HG03469 (cell line): Measurements from ENCODE around the gene P3H1.
"Not testable (repeated sequence)": the region's sequence is repeated elsewhere in the genome, so short reads cannot be mapped to it uniquely, and the experiment has no call there.

Experiments used
- ATAC-seq: cut with Tn5 transposase; IDR thresholded peaks from one replicate; pipeline ENCODE4 v1.9.1; 2021; ENCODE audit warnings: mild to moderate bottlenecking, moderate library complexity, moderate number of reproducible peaks; ENCODE audit not compliant: unreplicated experiment

Gene P3H1, protein sequence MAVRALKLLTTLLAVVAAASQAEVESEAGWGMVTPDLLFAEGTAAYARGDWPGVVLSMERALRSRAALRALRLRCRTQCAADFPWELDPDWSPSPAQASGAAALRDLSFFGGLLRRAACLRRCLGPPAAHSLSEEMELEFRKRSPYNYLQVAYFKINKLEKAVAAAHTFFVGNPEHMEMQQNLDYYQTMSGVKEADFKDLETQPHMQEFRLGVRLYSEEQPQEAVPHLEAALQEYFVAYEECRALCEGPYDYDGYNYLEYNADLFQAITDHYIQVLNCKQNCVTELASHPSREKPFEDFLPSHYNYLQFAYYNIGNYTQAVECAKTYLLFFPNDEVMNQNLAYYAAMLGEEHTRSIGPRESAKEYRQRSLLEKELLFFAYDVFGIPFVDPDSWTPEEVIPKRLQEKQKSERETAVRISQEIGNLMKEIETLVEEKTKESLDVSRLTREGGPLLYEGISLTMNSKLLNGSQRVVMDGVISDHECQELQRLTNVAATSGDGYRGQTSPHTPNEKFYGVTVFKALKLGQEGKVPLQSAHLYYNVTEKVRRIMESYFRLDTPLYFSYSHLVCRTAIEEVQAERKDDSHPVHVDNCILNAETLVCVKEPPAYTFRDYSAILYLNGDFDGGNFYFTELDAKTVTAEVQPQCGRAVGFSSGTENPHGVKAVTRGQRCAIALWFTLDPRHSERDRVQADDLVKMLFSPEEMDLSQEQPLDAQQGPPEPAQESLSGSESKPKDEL

DNA sequence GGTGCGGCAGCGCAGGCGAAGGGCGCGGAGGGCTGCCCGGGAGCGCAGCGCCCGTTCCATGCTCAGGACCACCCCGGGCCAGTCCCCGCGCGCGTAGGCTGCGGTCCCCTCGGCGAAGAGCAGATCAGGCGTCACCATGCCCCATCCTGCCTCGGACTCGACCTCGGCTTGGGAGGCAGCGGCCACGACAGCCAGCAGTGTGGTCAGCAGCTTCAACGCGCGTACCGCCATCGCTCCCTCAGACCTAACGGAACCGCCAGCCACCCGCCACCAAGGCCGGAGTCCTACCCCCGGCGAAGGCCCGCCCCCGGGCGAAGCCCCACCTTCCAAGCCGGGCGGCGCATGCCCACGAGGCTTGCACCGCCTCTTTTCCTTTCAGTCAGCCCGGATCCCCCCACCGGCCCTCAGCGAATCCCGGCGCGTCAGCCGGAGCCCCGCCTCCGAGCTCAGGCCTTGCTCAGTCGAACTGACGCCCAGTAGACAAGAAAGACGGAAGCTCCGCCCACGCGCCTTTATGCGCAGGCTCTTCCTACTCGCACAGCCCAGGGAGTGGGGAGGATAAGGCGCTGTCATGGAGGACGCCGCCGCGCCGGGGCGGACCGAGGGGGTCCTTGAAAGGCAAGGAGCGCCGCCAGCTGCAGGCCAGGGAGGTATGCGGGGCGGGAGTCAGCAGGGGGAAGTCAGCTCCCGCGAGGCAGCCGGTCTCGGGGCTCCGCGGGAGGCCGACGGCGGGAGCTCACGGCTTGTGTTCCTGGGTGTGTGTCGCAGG is at the start of gene P3H1, which contains the start of gene C1orf50:
P3H1 (minus strand) TSS at position 288 of the 769 bp plus-strand sequence; CDS start at position 231, 57 bp downstream.
C1orf50 (plus strand) TSS at position 509 of the 769 bp plus-strand sequence; CDS start at position 572, 63 bp downstream.
- peak; percentile 81 for ATAC-seq

DNA sequence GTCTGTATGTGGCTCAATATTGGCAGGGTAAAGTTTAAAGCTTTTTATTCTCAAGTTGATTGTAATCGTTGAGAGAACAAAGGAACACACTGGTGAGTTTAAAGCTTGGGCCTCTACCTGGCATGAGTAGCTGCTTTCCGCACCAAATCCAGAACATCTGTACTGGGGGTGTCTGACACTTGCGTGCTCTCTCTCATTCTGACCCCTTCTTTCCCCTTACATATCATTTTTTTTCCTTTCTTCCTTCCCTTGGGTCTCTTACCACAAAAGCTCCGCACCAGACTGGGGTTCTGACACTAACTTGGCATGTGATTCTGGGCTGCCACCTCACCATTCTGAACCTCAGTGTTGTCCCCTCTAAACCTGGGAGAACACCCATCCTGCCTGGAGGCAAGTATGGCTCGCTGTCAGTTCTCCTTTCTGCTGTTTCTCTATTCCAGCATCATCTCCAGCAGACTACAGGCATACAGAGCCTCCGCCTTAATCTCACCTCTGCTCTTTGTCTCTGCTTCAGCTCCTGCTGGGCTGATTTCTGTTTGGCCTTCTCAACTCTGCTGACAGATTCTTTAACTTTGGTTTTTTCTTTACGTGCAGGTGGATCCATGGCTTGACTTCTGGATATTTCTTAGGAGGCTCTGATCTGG is 49.2 kb upstream of the P3H1 start:
- no peak for ATAC-seq

DNA sequence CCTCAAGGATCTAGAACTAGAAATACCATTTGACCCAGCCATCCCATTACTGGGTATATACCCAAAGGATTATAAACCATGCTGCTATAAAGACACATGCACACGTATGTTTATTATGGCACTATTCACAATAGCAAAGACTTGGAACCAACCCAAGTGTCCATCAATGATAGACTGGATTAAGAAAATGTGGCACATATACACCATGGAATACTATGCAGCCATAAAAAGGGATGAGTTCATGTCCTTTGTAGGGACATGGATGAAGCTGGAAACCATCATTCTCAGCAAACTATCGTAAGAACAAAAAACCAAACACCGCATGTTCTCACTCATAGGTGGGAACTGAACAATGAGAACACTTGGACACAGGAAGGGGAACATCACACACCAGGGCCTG is 48.0 kb upstream of the P3H1 start:
- ATAC-seq, result not testable (repeated sequence)

DNA sequence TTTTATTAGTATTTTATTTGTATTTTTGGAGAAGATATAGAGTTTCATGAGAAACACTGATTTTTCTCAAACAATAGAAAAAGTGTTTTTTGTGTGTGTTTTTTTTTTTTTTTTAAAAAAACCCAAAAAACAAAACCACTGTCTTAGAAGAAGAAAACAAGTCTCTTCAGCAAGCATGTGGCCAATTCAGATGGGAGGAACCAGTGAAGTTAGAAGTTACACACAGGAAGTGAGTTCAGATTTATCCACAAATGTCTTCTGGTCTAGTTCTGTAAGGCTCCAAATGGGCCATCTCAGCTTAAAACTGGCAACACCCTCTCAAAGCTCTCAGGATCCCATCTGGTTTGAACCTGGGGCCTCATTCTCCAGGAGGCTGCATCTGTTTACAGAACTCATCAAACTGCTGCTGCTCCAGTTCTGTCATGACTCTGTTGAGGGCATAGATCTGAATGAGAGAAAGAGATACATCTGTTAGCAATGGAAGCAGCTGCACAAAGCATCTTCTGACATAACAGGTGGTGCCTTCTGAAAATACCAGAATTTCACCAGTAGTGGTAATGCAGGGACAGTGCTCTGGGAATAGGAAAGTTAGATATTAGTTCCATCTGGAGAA is 40.3 kb upstream of the P3H1 start:
- ATAC-seq, result no peak

DNA sequence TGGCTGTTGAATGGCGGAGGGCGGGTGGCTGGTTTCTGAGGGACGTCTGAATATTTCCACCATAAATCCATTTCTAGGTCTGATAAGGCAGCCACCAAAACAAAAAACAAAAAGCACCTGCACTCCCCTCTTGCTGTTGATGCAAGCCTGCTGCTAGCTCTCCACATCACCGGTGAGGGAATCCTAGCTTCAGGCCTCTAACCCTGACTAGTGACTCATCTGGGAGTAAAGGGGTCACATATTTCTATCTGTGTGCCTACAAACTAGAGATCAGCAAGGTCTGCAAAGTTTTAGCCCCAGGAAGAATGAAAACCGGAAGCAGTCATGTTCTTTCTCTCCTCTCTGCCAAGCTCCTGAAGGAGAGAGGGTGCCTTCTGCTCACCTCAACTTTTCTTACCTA is 39.8 kb upstream of the P3H1 start:
- no peak for ATAC-seq

DNA sequence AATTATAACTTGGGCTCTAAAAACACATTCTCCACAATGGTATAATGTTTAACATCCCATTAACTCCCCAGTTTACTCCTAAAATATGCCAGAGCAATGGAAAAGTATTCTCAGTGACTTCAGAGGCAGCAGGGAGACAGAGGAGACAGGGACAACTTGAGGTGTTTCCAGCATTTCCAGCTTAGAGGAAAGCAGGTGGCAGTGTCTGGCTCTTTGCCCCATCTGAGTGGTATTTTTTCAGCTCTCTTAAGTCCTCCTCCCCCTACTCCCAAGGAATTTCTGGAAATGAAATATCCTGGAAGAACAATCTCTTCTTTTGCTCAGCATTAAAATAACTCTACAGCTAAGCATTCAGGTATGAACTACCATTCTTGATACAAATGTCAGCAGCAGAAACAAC is 39.3 kb upstream of the P3H1 start:
- no peak for ATAC-seq

DNA sequence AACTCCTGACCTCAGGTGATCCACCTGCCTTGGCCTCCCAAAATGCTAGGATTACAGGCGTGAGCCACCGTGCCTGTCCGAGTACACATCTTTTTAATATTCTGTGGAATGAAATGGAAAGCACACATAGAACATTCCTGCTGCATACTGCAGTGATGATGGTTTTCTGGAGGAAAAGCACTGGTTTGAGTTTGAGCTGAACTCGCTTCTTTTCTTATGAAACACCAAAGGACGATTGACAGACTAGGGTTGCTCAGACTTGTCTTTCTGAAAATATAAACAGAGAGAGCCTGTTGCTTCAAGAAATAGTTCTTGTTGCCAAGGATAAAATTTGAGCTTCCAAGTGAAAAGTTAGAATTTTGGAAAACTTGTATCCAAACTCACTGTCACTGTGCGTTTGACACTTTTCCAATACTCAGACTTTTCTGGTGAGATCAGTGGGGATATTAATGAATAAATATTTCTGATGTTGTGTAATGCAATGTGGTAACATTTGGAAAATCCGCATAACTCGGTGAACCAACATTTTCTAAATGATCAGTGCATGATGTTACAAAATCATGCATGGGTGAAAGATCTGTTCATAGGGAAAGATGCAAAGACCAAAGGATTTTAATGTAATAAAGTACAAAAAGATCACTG is 35.1 kb upstream of the P3H1 start:
- no peak for ATAC-seq

DNA sequence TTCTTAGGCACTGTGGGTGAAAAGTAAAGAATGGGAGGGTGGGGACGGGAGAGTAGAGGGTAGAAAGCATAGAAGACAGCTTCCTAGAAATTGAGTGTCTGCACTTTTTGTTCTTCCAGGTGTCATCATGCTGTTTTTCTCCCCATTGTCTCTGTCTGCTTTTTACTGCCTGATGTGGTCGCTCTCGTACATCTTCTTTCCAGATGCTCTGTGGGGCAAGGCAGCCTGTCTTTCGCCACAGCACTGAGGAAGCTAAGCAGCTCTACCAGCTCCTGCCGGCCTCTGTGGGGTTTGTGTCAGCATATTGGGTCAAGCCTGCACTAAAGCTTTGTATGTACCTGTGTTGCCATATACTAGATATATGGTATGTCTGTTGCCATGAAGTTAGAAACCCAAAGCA is 31.2 kb upstream of the P3H1 start:
- no peak for ATAC-seq

DNA sequence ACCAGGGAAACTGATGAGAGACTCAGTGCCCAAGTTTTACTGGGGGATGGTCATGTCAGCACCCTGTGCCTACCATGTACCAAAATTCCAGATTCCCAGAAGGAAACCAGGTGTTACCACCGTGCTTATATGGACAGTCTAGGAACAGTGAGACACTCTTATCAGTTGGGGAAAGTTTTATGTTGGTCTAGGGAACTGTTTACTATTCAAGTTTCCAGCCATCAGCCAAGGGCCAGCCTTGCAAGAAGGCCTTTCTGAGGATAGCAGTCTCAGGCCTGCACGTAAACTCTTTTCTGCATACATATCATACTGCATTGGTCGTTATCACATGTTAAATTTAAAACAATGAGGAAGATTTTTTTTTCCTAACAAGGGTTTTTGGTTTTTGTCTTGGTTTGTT is 30.6 kb upstream of the P3H1 start:
- no peak for ATAC-seq

DNA sequence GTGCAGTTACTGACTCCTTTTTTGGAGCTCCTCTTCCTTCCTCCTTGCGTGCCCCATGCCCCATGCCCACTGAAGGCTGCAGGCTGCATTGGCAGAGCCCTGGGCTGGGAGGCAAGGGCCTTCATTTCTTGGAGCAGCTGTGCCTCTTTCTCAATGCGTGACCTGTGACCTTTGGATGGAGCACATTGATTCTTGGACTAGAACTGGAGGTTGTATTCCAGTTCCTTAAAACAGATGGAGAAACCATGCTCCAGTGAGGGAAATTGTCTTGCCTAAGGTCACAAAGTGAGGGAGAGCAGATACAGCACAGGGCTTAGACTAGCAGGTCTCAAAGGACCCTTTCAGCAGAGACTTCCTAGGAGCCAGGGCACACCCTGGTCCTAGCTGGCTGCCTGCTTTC is 27.0 kb upstream of the P3H1 start:
- ATAC-seq, result no peak

DNA sequence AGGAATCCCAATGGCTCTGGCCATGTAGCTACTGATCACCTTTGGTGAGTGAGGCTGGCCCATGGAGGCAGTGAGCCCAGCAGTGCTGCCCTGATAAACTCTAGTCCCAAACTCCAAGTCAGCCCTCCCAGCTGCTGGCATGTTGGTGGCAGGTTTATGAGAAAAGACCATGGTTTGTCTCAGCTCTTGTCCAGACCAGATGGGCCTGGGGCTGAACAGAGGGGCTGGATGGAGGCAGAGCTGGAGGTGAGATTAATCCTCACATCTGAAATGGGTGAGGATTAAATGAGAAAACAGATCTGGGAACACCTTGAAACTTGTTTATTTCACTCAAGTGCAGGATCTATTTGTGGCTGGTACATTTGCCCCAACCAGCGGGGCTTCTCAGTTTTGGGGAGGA is 21.2 kb upstream of the P3H1 start:
- no peak for ATAC-seq

DNA sequence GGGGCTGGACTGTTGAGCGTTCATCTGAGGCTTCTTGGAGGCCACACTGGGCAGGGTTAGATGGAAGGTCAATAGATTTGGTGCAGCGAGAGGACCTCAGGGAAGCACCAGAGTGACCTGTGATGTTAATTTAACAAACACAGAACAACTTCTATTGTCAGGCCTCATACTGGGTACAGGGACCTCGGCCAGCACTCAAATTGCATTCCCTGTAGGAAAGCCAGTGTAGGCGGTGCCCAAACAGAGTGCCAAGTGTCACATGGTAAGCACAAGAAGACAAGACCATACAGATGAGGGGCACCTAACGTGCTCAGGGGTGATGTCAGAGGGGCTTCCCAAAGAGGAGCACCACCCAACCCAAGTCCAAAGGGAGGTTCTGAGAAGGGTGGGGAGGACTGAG is 19.3 kb upstream of the P3H1 start:
- ATAC-seq, result no peak

DNA sequence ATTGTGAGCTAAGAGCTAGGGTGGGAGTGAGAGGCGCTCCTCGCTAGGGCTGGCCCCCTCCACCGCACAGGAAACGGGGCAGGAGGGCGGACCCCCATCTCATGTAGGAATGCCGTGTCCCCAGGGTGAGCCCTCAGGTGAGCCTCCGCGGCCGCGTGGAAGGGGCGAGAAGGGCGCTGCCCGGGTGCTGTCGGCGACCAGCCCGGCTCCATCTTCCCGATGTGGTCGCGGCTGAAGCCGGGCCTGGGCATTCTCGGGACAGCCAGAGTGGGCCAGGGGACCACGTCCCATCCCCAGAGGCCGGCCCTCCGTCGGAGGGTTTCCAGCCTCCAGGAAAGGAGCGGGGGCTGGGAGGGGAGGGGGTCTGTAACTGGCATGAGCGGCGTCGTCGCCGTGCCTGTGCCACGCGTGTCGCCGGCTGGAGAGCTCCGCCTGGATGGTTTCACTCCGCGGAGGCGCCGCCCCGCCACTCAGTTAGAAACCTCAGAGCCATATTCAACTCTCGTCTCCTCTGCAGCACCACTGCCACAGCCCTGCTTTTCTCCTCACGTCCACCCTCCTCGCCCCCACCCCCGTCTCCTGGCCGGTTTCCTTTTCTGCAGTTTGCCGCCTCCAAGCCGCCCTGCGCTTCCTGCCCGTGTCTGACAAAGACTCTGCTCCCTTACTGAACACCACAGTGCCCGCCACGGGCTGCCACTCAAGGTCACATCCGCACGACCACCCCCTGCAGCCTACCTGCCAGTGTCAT is 18.3 kb upstream of the P3H1 start, which contains the start of gene TMEM269:
TMEM269 (plus strand) TSS at position 46 of the 748 bp plus-strand sequence. CDS start 4,903 bp downstream, outside the sequence.
- ATAC-seq, result no peak

DNA sequence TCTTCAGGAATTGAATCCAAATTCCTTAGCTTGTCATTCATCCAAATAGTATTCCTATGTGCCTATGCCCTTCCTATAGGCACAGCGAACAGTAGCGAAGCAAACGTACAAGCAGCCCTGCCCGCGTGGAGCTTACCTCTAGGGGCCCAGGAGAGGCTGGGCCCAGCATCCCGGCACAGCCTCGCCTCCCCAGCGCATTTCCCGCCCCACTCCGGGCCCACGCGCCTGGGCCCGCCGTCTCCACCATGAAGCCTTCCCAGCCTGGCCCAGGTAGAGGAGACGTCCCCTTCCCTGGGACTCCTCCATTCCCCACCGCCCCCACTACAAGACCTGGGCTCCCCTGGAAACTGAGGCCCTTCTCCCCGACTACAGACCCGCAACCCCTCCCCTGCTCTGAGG is 17.7 kb upstream of the P3H1 start:
- no peak for ATAC-seq

DNA sequence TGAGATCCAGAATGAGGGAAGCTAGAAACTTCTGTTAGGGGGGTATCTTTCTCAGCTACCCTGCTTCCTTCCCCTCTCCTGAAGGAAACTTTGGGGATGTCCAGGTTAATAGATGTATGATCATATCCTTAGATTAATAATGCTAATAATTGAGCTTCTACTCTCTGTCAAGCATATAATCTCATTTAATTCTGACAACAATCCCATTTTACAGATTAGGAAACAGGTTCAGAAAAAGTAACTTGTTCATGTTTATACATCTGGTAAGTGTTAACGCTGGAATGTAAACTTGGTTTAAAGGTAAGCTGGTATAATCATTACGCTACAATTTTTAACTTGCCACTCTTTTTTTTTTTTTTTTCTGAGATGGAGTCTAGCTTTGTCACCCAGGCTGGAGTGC is 16.3 kb upstream of the P3H1 start:
- no peak for ATAC-seq

DNA sequence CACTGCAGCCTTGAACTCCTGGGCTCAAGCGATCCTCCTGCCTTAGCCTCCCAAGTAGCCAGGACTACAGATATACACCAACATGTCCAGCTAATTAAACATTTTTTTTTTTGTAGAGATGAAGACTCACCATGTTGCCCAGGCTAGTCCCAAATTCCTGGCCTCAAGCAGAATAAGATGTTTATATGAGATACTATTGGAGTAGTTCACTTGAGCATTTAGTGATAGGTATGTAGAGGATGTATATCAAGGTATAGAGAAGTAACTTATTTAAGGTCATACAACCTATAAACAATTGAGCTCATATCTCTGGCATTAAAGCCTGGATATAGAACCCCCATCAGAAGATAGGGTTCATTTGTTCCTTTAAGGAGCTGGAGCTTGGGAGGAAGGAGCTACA is 13.3 kb upstream of the P3H1 start:
- no peak for ATAC-seq

DNA sequence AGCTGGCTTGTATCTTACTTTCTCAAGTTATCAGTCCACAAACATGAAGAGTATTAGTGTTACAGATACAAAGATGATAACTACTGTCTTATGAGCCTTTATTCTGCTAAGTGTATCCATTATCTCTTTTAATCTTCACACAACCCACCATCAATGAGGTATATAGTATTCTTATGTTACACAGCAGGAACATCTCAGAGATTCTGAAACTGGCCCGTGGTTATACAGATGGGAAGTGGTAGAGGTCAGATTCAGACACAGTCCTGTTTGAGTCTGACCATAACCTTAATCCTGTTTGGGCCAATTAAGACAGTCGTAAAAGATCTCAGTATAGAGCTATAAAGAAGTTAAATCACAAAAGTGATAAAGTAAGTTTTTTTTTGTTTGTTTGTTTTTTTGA is 12.9 kb upstream of the P3H1 start:
- ATAC-seq, result no peak

DNA sequence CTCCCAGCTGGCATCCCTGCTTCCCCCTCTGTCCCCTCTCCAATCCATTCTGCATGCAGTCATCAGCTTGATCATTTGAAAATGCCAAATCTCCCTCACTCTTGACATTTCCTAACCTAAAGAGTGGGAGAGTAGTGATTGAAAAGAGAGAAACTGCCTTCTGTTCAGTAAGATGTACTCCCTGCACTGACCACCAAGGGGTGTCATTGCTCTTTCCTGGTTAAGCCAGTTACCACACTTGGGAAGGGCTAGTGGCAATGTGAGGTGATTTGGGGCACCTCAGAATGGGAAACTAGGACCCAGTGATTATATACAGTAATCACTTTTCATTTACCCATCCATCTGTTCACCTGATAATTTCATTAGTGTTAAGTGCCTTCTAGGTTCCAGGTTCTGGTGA is 11.0 kb upstream of the P3H1 start:
- no peak for ATAC-seq

DNA sequence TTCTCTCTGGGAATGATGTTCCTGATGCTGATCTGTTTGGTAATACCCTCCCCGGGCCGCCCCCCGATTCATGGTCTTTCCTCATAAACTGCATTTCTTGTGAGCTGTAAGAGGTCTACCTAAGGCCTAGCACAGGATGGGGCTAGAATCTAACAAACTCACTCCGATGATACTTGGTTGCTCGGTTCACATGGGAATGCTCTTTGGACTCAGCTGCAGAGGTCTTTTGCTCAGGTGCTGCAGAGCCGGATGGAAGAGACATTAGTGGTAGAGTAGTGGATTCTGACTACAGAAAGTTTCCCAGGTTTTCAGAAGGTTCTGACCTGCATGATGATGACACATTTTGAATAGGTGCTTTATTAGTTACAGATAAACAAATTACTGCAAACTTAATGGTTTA is 9.7 kb upstream of the P3H1 start:
- no peak for ATAC-seq
